GM23338 (cell line): Measurements from ENCODE around the gene EGF. TPM values are rescaled to one million over a fixed set of nuclear protein-coding genes. Genes with fewer than 3 reads are reported as not detected.

Experiments
- ATAC-seq: fragments of 200-7000 bp; cut with Tn5 transposase; 3 replicates; pipeline ENCODE4 v1.9.1; 2020
- DNase-seq: peaks from one replicate; pipeline ENCODE4 v3.0.0-alpha.2; 2015; ENCODE audit warnings: low spot score
- H2AFZ ChIP-seq: fragments of 200-600 bp; sonication (generic); 2 replicates; pipeline ENCODE4 v1.8.0; 2016; ENCODE audit warnings: antibody characterized with exemption, mild to moderate bottlenecking, moderate library complexity
- H3F3A ChIP-seq: fragments of 200-600 bp; sonication (generic); replicated peaks from 2 replicates; pipeline ENCODE4 v1.8.0; 2017; ENCODE audit warnings: antibody characterized with exemption, mixed run types, low read depth
- H3K27ac ChIP-seq: fragments of 200-600 bp; sonication (generic); 2 replicates; pipeline ENCODE4 v1.6.1; 2016; ENCODE audit warnings: low read depth
- H3K27me3 ChIP-seq: fragments of 200-600 bp; sonication (generic); 2 replicates; pipeline ENCODE4 v1.8.0; 2016; ENCODE audit warnings: mild to moderate bottlenecking, mixed run types, moderate library complexity; ENCODE audit not compliant: insufficient read depth
- H3K36me3 ChIP-seq: fragments of 200-600 bp; sonication (generic); 2 replicates; pipeline ENCODE4 v1.8.0; 2016; ENCODE audit warnings: mild to moderate bottlenecking; ENCODE audit not compliant: insufficient read depth
- H3K4me1 ChIP-seq: fragments of 200-600 bp; sonication (generic); 2 replicates; pipeline ENCODE4 v1.8.0; 2016; ENCODE audit warnings: mild to moderate bottlenecking, moderate library complexity; ENCODE audit not compliant: insufficient read depth
- H3K4me2 ChIP-seq: fragments of 200-600 bp; sonication (generic); 2 replicates; pipeline ENCODE4 v1.7.1; 2017; ENCODE audit warnings: mixed run types
- H3K4me3 ChIP-seq: fragments of 200-600 bp; sonication (generic); 2 replicates; pipeline ENCODE4 v1.6.1; 2016; ENCODE audit warnings: mixed run types
- H3K79me2 ChIP-seq: fragments of 200-600 bp; sonication (generic); replicated peaks from 2 replicates; pipeline ENCODE4 v1.8.0; 2017; ENCODE audit warnings: mild to moderate bottlenecking; ENCODE audit not compliant: insufficient read depth
- H3K9me2 ChIP-seq: fragments of 200-600 bp; sonication (generic); 2 replicates; pipeline ENCODE4 v1.8.0; 2017; ENCODE audit not compliant: insufficient read depth
- H4K20me1 ChIP-seq: fragments of 200-600 bp; sonication (generic); replicated peaks from 2 replicates; pipeline ENCODE4 v1.8.0; 2017; ENCODE audit warnings: mild to moderate bottlenecking; ENCODE audit not compliant: insufficient read depth
- H3K27ac Mint-ChIP-seq: 2 replicates; pipeline ENCODE4 v1.8.0; 2020; ENCODE audit warnings: inconsistent platforms, mild to moderate bottlenecking, moderate library complexity, mixed read lengths
- H3K27me3 Mint-ChIP-seq: 3 replicates; pipeline ENCODE4 v1.8.0; 2022; ENCODE audit warnings: low read depth, mild to moderate bottlenecking, moderate library complexity, mixed read lengths, inconsistent platforms; ENCODE audit not compliant: insufficient read depth, poor library complexity
- H3K36me3 Mint-ChIP-seq: 3 replicates; pipeline ENCODE4 v1.8.0; 2021; ENCODE audit warnings: low read depth, mild to moderate bottlenecking, inconsistent platforms, moderate library complexity, mixed read lengths
- H3K4me1 Mint-ChIP-seq: 3 replicates; pipeline ENCODE4 v1.8.0; 2020; ENCODE audit warnings: mild to moderate bottlenecking, inconsistent platforms, mixed read lengths
- H3K4me3 Mint-ChIP-seq: 3 replicates; pipeline ENCODE4 v1.8.0; 2021; ENCODE audit warnings: moderate library complexity, mild to moderate bottlenecking, inconsistent platforms, mixed read lengths
- H3K9me3 Mint-ChIP-seq: 3 replicates; pipeline ENCODE4 v1.8.0; 2020; ENCODE audit warnings: moderate library complexity, mild to moderate bottlenecking, inconsistent platforms, mixed read lengths
- CREB1 ChIP-seq: fragments of 250-450 bp; sonication (Bioruptor Pico); IDR thresholded peaks from 2 replicates; pipeline ENCODE4 v1.5.0; 2020; ENCODE audit warnings: low read depth, mild to moderate bottlenecking, moderate library complexity
- ETS1 ChIP-seq: IDR thresholded peaks from 2 replicates; pipeline ENCODE4 v1.6.1; 2016; ENCODE audit warnings: antibody characterized with exemption
- EZH2 ChIP-seq: fragments of 200-600 bp; sonication (generic); IDR thresholded peaks from one replicate; pipeline ENCODE4 v1.8.0; 2017; ENCODE audit warnings: antibody characterized with exemption, mild to moderate bottlenecking, low read depth; ENCODE audit not compliant: unreplicated experiment
- EZH2phosphoT487 ChIP-seq: fragments of 200-600 bp; sonication (generic); IDR thresholded peaks from one replicate; pipeline ENCODE4 v1.8.1; 2018; ENCODE audit warnings: antibody characterized with exemption; ENCODE audit not compliant: unreplicated experiment
- JUNB ChIP-seq: IDR thresholded peaks from one replicate; pipeline ENCODE4 v1.6.1; 2016; ENCODE audit warnings: antibody characterized with exemption; ENCODE audit not compliant: unreplicated experiment
- NANOG ChIP-seq: IDR thresholded peaks from 2 replicates; pipeline ENCODE4 v1.6.1; 2016; ENCODE audit warnings: antibody characterized with exemption, borderline replicate concordance
- POLR2AphosphoS5 ChIP-seq: IDR thresholded peaks from 2 replicates; pipeline ENCODE4 v1.6.1; 2016; ENCODE audit warnings: antibody characterized with exemption, low read depth
- REST ChIP-seq: IDR thresholded peaks from one replicate; pipeline ENCODE4 v1.6.1; 2018; ENCODE audit warnings: antibody characterized with exemption; ENCODE audit not compliant: unreplicated experiment
- ZNF114 ChIP-seq: fragments of 250-450 bp; sonication (Bioruptor Pico); IDR thresholded peaks from 2 replicates; pipeline ENCODE4 v1.5.0; 2020; ENCODE audit warnings: mild to moderate bottlenecking, moderate library complexity
- ZNF331 ChIP-seq: fragments of 250-450 bp; sonication (Bioruptor Pico); IDR thresholded peaks from 2 replicates; pipeline ENCODE4 v1.5.0; 2020; ENCODE audit warnings: low read depth, mild to moderate bottlenecking, moderate library complexity
- ZNF462 ChIP-seq: fragments of 250-450 bp; sonication (Bioruptor Pico); IDR thresholded peaks from 2 replicates; pipeline ENCODE4 v1.5.0; 2020; ENCODE audit warnings: mild to moderate bottlenecking, moderate library complexity
- polyA plus RNA-seq: library from polyadenylated mRNA; unstranded; fragments of >200 nt; fragmentation: Nextera tagmentation; extraction: Ambion mirVana; gene quantifications from 2 replicates; pipeline ENCODE4 v1.2.1, GENCODE V29; 2016
- total RNA-seq: library from RNA; depleted of rRNA; stranded (reverse); fragments of >200 nt; shearing (Covaris generic); gene quantifications from 2 replicates; pipeline ENCODE4 v1.2.3, GENCODE V29; 2014

The EGF gene
- total and polyA plus RNA-seq, 2 experiments from 2014 or later = 1.4 to 3.0 TPM

- TF ChIP-seq REST (no peak), ZNF331 (CRISPR knock-in tag) (no peak)
Observed at GRCh38 chr4:110008540-110008939, 95.9 kb downstream of the EGF start (continued).

GRCh38 chr4:110009550-110009949, 96.9 kb downstream of the EGF start:
- no peaks in the 10 kb centered on the region for H3F3A ChIP-seq
- Mint-ChIP-seq H3K27me3 (peaks cover 4% of the 10 kb centered on the region), H3K9me3 (no peaks in the 10 kb centered on the region; the same call in 2 of the 3 replicates), H3K4me1 (peaks cover 14% of the 10 kb centered on the region), H3K27ac (peak overlapping the region; percentile 15; the same call in 1 of the 2 replicates), H3K36me3 (no peaks in the 10 kb centered on the region), H3K4me3 (no peak overlapping the region)
- H3K4me1 ChIP-seq = no peaks in the 10 kb centered on the region
- H3K27ac ChIP-seq = no peak overlapping the region
- DNase-seq (no peak), ATAC-seq (no peak)
- no peaks in the 10 kb centered on the region for H4K20me1 ChIP-seq
- no peaks in the 10 kb centered on the region for H3K79me2 ChIP-seq
- H2AFZ ChIP-seq = no peak overlapping the region
- no peak overlapping the region for H3K4me3 ChIP-seq
- no peaks in the 10 kb centered on the region for H3K9me2 ChIP-seq
- no peaks in the 10 kb centered on the region for H3K27me3 ChIP-seq
- H3K4me2 ChIP-seq = no peak overlapping the region
- H3K36me3 ChIP-seq = no peaks in the 10 kb centered on the region
- no peak for TF ChIP-seq NANOG
- TF ChIP-seq REST = no peak
- TF ChIP-seq ZNF331 (CRISPR knock-in tag) = no peak
- TF ChIP-seq EZH2 = no peak
- TF ChIP-seq ETS1 = no peak
- no peak for TF ChIP-seq CREB1
- TF ChIP-seq JUNB = no peak
- TF ChIP-seq EZH2phosphoT487 = no peak
- TF ChIP-seq ZNF114 (CRISPR knock-in tag) = no peak
- no peak for TF ChIP-seq ZNF462 (CRISPR knock-in tag)
- no peak for TF ChIP-seq POLR2AphosphoS5
